ENCODE measurements around the gene LCA5. TPM values are rescaled to one million over a fixed set of nuclear protein-coding genes. Genes with fewer than 3 reads are reported as not detected.

LCA5 gene
- total RNA-seq, 1 experiment from 2014 or later = 10.9 TPM

- H3K9me3 Mint-ChIP-seq (ENCODE audit: unreplicated experiment) = no peaks in the 10 kb centered on the region
- no peaks in the 10 kb centered on the region for H3K27me3 Mint-ChIP-seq (ENCODE audit: insufficient read depth, unreplicated experiment)
- no TSS peak for BruUV-seq (replicated peaks)
- no peaks in the 10 kb centered on the region for H3K36me3 Mint-ChIP-seq (ENCODE audit: insufficient read depth, unreplicated experiment)
- no peak overlapping the region for H3K4me3 Mint-ChIP-seq (ENCODE audit: unreplicated experiment)
- TF ChIP-seq, protein P1, sequence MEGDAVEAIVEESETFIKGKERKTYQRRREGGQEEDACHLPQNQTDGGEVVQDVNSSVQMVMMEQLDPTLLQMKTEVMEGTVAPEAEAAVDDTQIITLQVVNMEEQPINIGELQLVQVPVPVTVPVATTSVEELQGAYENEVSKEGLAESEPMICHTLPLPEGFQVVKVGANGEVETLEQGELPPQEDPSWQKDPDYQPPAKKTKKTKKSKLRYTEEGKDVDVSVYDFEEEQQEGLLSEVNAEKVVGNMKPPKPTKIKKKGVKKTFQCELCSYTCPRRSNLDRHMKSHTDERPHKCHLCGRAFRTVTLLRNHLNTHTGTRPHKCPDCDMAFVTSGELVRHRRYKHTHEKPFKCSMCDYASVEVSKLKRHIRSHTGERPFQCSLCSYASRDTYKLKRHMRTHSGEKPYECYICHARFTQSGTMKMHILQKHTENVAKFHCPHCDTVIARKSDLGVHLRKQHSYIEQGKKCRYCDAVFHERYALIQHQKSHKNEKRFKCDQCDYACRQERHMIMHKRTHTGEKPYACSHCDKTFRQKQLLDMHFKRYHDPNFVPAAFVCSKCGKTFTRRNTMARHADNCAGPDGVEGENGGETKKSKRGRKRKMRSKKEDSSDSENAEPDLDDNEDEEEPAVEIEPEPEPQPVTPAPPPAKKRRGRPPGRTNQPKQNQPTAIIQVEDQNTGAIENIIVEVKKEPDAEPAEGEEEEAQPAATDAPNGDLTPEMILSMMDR (IDR thresholded peaks at IDR 0.05; ENCODE audit: insufficient read depth in 1 of 2, low read depth in 1 of 2, low read length in 1 of 2, severe bottlenecking in 1 of 2, unreplicated experiment in 1 of 2) = no peak
- H3K4me1 ChIP-seq = peaks cover 70% of the 10 kb centered on the region
- H3K4me3 ChIP-seq (ENCODE audit: low read depth, low read length) = no peak overlapping the region
- peaks cover 42% of the 10 kb centered on the region for H3K4me1 Mint-ChIP-seq (ENCODE audit: low read depth, unreplicated experiment)
- ChIA-PET POLR2A (interaction anchor here (0.6 kb wide), 1 partner anchor 40 kb away, joined by 3 read pairs; no protein-coding TSS in a partner anchor), CTCF (interaction anchor here (0.7 to 1.4 kb wide), 2 partner anchors 37 to 265 kb away, joined by 3 to 6 read pairs; no protein-coding TSS in a partner anchor)
- H3K27ac Mint-ChIP-seq (ENCODE audit: unreplicated experiment) = peak overlapping the region; percentile 57
- intact Hi-C loops (cut with micrococcal nuclease; ENCODE audit: unreplicated experiment) = loop anchor here (5.0 kb wide), 1 partner anchor 204 kb away; no protein-coding TSS in a partner anchor
- no peaks in the 10 kb centered on the region for H3K36me3 ChIP-seq (ENCODE audit: control insufficient read depth, insufficient read depth, low read length)
- H3K9me3 ChIP-seq = 0 out of 2 replicates have a peak, but pooled peaks cover 2% of the 10 kb centered on the region
- DNase-seq = no peak
- no peaks in the 10 kb centered on the region for H3K27me3 ChIP-seq (replicated peaks; ENCODE audit: control insufficient read depth, insufficient read depth, low read length)
Observed at GRCh38 chr6:79468116-79468515, 69.1 kb downstream of the LCA5 start.

GRCh38 chr6:79467716-79468115, 69.5 kb downstream of the LCA5 start:
- intact Hi-C loops (cut with micrococcal nuclease; ENCODE audit: unreplicated experiment) = loop anchor here (2.0 to 5.0 kb wide), 4 partner anchors 69 to 245 kb away; partner anchors contain the start of genes HMGN3 and LCA5
- TF ChIP-seq, protein P1 (IDR thresholded peaks at IDR 0.05; ENCODE audit: insufficient read depth in 1 of 2, low read depth in 1 of 2, low read length in 1 of 2, severe bottlenecking in 1 of 2, unreplicated experiment in 1 of 2) = no peak
- peak overlapping the region; percentile 57 for H3K27ac Mint-ChIP-seq (ENCODE audit: unreplicated experiment)

GRCh38 chr6:79466207-79466834, 70.9 kb downstream of the LCA5 start:
- no peak overlapping the region for H3K4me3 Mint-ChIP-seq (ENCODE audit: unreplicated experiment)
- no peaks in the 10 kb centered on the region for H3K9me3 Mint-ChIP-seq (ENCODE audit: unreplicated experiment)
- ChIA-PET POLR2A (no interaction called here), CTCF (interaction anchor here (0.7 kb wide), 1 partner anchor 79 kb away, joined by 3 read pairs; no protein-coding TSS in a partner anchor)
- H3K36me3 Mint-ChIP-seq (ENCODE audit: insufficient read depth, unreplicated experiment) = no peaks in the 10 kb centered on the region
- intact Hi-C loops (cut with micrococcal nuclease; ENCODE audit: unreplicated experiment) = loop anchor here (1.0 to 5.0 kb wide), 6 partner anchors 35 to 314 kb away; partner anchors contain the start of genes HMGN3 and LCA5
- H3K27ac Mint-ChIP-seq (ENCODE audit: unreplicated experiment) = peak overlapping the region; percentile 57
- Histone ChIP-seq H3K36me3 (ENCODE audit: control insufficient read depth, insufficient read depth, low read length) (no peaks in the 10 kb centered on the region), H3K4me1 (peaks cover 88% of the 10 kb centered on the region), H3K9me3 (0 out of 2 replicates have a peak, but pooled peaks cover 2% of the 10 kb centered on the region), H3K4me3 (ENCODE audit: low read depth, low read length) (no peak overlapping the region), H3K27me3 (replicated peaks; ENCODE audit: control insufficient read depth, insufficient read depth, low read length) (no peaks in the 10 kb centered on the region)
- TF ChIP-seq, protein P1 (IDR thresholded peaks at IDR 0.05; ENCODE audit: insufficient read depth in 1 of 2, low read depth in 1 of 2, low read length in 1 of 2, severe bottlenecking in 1 of 2, unreplicated experiment in 1 of 2) = peak; percentile 35 to 51
- no peaks in the 10 kb centered on the region for H3K27me3 Mint-ChIP-seq (ENCODE audit: insufficient read depth, unreplicated experiment)
- DNase-seq = no peak
- peaks cover 53% of the 10 kb centered on the region for H3K4me1 Mint-ChIP-seq (ENCODE audit: low read depth, unreplicated experiment)
- no TSS peak for BruUV-seq (replicated peaks)

More at GRCh38 chr6:79467716-79468115, 69.5 kb downstream of the LCA5 start:
- H3K36me3 ChIP-seq (ENCODE audit: control insufficient read depth, insufficient read depth, low read length) = no peaks in the 10 kb centered on the region
- BruUV-seq (replicated peaks) = no TSS peak
- Mint-ChIP-seq H3K36me3 (ENCODE audit: insufficient read depth, unreplicated experiment) (no peaks in the 10 kb centered on the region), H3K9me3 (ENCODE audit: unreplicated experiment) (no peaks in the 10 kb centered on the region), H3K4me1 (ENCODE audit: low read depth, unreplicated experiment) (peaks cover 42% of the 10 kb centered on the region), H3K4me3 (ENCODE audit: unreplicated experiment) (no peak overlapping the region), H3K27me3 (ENCODE audit: insufficient read depth, unreplicated experiment) (no peaks in the 10 kb centered on the region)
- ChIA-PET POLR2A (interaction anchor here (0.6 kb wide), 1 partner anchor 40 kb away, joined by 3 read pairs; no protein-coding TSS in a partner anchor), CTCF (interaction anchor here (0.7 to 1.4 kb wide), 2 partner anchors 36 to 265 kb away, joined by 3 to 6 read pairs; no protein-coding TSS in a partner anchor)
- 0 out of 2 replicates have a peak, but pooled peaks cover 2% of the 10 kb centered on the region for H3K9me3 ChIP-seq
- DNase-seq = peak in 1 of 2 experiments; percentile 28
- H3K27me3 ChIP-seq (replicated peaks; ENCODE audit: control insufficient read depth, insufficient read depth, low read length) = no peaks in the 10 kb centered on the region
- H3K4me1 ChIP-seq = peaks cover 74% of the 10 kb centered on the region
- H3K4me3 ChIP-seq (ENCODE audit: low read depth, low read length) = no peak overlapping the region
